ENCODE results near the gene METTL16. TPM values are rescaled to one million over a fixed set of nuclear protein-coding genes. Genes with fewer than 3 reads are reported as not detected.

Gene METTL16
- total RNA-seq, 1 donor from 2014 or later: 22.6 TPM

GRCh38 chr17:2395258-2396181 is 116.2 kb downstream of the METTL16 start:
- Mint-ChIP-seq H3K9me3 (ENCODE audit: unreplicated experiment) (peaks cover 23% of the 10 kb centered on the region), H3K36me3 (ENCODE audit: unreplicated experiment) (no peaks in the 10 kb centered on the region), H3K27ac (ENCODE audit: unreplicated experiment) (peak overlapping the region; percentile 83), H3K27me3 (ENCODE audit: unreplicated experiment) (peaks cover 17% of the 10 kb centered on the region), H3K4me1 (ENCODE audit: low read depth, unreplicated experiment) (peaks cover 37% of the 10 kb centered on the region), H3K4me3 (ENCODE audit: unreplicated experiment) (peak overlapping the region; percentile 88)
- no peak for TF ChIP-seq CTCF (IDR thresholded peaks at IDR 0.05; ENCODE audit: partially characterized antibody, unreplicated experiment)
- DNase-seq: no peak

GRCh38 chr17:2394775-2395201 is 116.9 kb downstream of the METTL16 start:
- Mint-ChIP-seq H3K27ac (ENCODE audit: unreplicated experiment) (no peak overlapping the region), H3K9me3 (ENCODE audit: unreplicated experiment) (peaks cover 23% of the 10 kb centered on the region), H3K27me3 (ENCODE audit: unreplicated experiment) (peaks cover 19% of the 10 kb centered on the region), H3K4me1 (ENCODE audit: low read depth, unreplicated experiment) (peaks cover 41% of the 10 kb centered on the region), H3K4me3 (ENCODE audit: unreplicated experiment) (peak overlapping the region; percentile 86), H3K36me3 (ENCODE audit: unreplicated experiment) (no peaks in the 10 kb centered on the region)
- TF ChIP-seq CTCF (IDR thresholded peaks at IDR 0.05; ENCODE audit: partially characterized antibody, unreplicated experiment): no peak
- no peak for DNase-seq

GRCh38 chr17:2393954-2394749 is 117.5 kb downstream of the METTL16 start:
- Mint-ChIP-seq H3K4me1 (ENCODE audit: low read depth, unreplicated experiment) (peaks cover 43% of the 10 kb centered on the region), H3K36me3 (ENCODE audit: unreplicated experiment) (no peaks in the 10 kb centered on the region), H3K4me3 (ENCODE audit: unreplicated experiment) (peak overlapping the region; percentile 86), H3K27ac (ENCODE audit: unreplicated experiment) (peak overlapping the region; percentile 22), H3K9me3 (ENCODE audit: unreplicated experiment) (peaks cover 21% of the 10 kb centered on the region), H3K27me3 (ENCODE audit: unreplicated experiment) (peaks cover 17% of the 10 kb centered on the region)
- no peak for TF ChIP-seq CTCF (IDR thresholded peaks at IDR 0.05; ENCODE audit: partially characterized antibody, unreplicated experiment)
- no peak for DNase-seq

GRCh38 chr17:2393174-2393953 is 118.3 kb downstream of the METTL16 start:
- Mint-ChIP-seq H3K9me3 (ENCODE audit: unreplicated experiment) (peaks cover 23% of the 10 kb centered on the region), H3K27ac (ENCODE audit: unreplicated experiment) (no peak overlapping the region), H3K36me3 (ENCODE audit: unreplicated experiment) (no peaks in the 10 kb centered on the region), H3K4me1 (ENCODE audit: low read depth, unreplicated experiment) (peaks cover 48% of the 10 kb centered on the region), H3K27me3 (ENCODE audit: unreplicated experiment) (peaks cover 18% of the 10 kb centered on the region), H3K4me3 (ENCODE audit: unreplicated experiment) (peak overlapping the region; percentile 57)
- no peak for TF ChIP-seq CTCF (IDR thresholded peaks at IDR 0.05; ENCODE audit: partially characterized antibody, unreplicated experiment)
- peak; percentile 85 for DNase-seq

Measured in glutamatergic neuron (in vitro differentiated cells).